PC-3 (cell line): Measurements from ENCODE around the gene MSTN. TPM values are rescaled to one million over a fixed set of nuclear protein-coding genes. Genes with fewer than 3 reads are reported as not detected.

Source experiments
- ATAC-seq: fragments of 200-7000 bp; cut with Tn5 transposase; 2 replicates; pipeline ENCODE4 v1.9.1; 2020; ENCODE audit warnings: mild to moderate bottlenecking, moderate library complexity
- BruUV-seq: library from RNA; stranded (reverse); fragments of 400-500 nt; replicated peaks from 2 replicates; lab custom pipeline; 2021; lab: Mats Ljungman, UMichigan
- CTCF ChIA-PET: fragments of 300-600 bp; sonication (Branson Sonifier 250); formaldehyde crosslinking; loops from one replicate; lab custom pipeline; 2022; ENCODE audit warnings: antibody characterized with exemption; lab: Charles Lee
- POLR2A ChIA-PET: fragments of 300-600 bp; sonication (Branson Sonifier 250); formaldehyde crosslinking; loops from one replicate; lab custom pipeline; 2022; ENCODE audit warnings: antibody characterized with exemption; ENCODE audit not compliant: unreplicated experiment; lab: Charles Lee
- DNase-seq: peaks from one replicate; pipeline ENCODE4 v3.0.0-alpha.2; 2015
- H2AFZ ChIP-seq: fragments of 300-600 bp; sonication (generic); 2 replicates; pipeline ENCODE4 v1.6.0; 2016; ENCODE audit warnings: antibody characterized with exemption, low read length
- H3F3A ChIP-seq: fragments of 300-600 bp; sonication (generic); one replicate; pipeline ENCODE4 v1.6.0; 2017; ENCODE audit warnings: antibody characterized with exemption, low read length, control low read depth, mild to moderate bottlenecking; ENCODE audit not compliant: unreplicated experiment
- H3K27ac ChIP-seq: fragments of 300-600 bp; sonication (generic); 2 replicates; pipeline ENCODE4 v1.5.1; 2016; ENCODE audit warnings: mild to moderate bottlenecking, low read length
- H3K27me3 ChIP-seq: fragments of 300-600 bp; sonication (generic); 2 replicates; pipeline ENCODE4 v1.6.1; 2016; ENCODE audit warnings: low read length, mixed read lengths
- H3K36me3 ChIP-seq: fragments of 300-600 bp; sonication (generic); 2 replicates; pipeline ENCODE4 v1.6.1; 2016; ENCODE audit warnings: low read depth, mixed run types, low read length, mixed read lengths
- H3K4me1 ChIP-seq: fragments of 300-600 bp; sonication (generic); 2 replicates; pipeline ENCODE4 v1.5.1; 2016; ENCODE audit warnings: low read length; ENCODE audit not compliant: insufficient read depth
- H3K4me2 ChIP-seq: fragments of 300-600 bp; sonication (generic); 2 replicates; pipeline ENCODE4 v1.6.0; 2016; ENCODE audit warnings: low read length
- H3K4me3 ChIP-seq: fragments of 300-600 bp; sonication (generic); 2 replicates; pipeline ENCODE4 v1.5.1; 2016; ENCODE audit warnings: mild to moderate bottlenecking, low read length, mixed read lengths
- H3K79me2 ChIP-seq: fragments of 300-600 bp; sonication (generic); 2 replicates; pipeline ENCODE4 v1.6.1; 2017; ENCODE audit warnings: low read length, mixed read lengths
- H3K9ac ChIP-seq: fragments of 300-600 bp; sonication (generic); 2 replicates; pipeline ENCODE4 v1.6.0; 2016; ENCODE audit warnings: mild to moderate bottlenecking, low read length
- H3K9me2 ChIP-seq: fragments of 300-600 bp; sonication (generic); replicated peaks from 2 replicates; pipeline ENCODE4 v1.6.1; 2016; ENCODE audit warnings: mixed run types, low read length, mixed read lengths
- H3K9me3 ChIP-seq: fragments of 300-600 bp; sonication (generic); 2 replicates; pipeline ENCODE4 v1.6.1; 2016; ENCODE audit warnings: low read length, mixed read lengths
- H4K20me1 ChIP-seq: fragments of 300-600 bp; sonication (generic); 2 replicates; pipeline ENCODE4 v1.6.1; 2016; ENCODE audit warnings: low read length, mixed read lengths
- CTCF ChIP-seq: fragments of 300-600 bp; sonication (generic); conservative IDR thresholded peaks from 2 replicates; pipeline ENCODE4 v1.5.1; 2017; ENCODE audit warnings: antibody characterized with exemption, low read depth, mild to moderate bottlenecking, low read length
- EZH2 ChIP-seq: fragments of 300-600 bp; sonication (generic); IDR thresholded peaks from one replicate; pipeline ENCODE4 v1.6.1; 2017; ENCODE audit warnings: antibody characterized with exemption, mild to moderate bottlenecking, low read length; ENCODE audit not compliant: unreplicated experiment
- EZH2phosphoT487 ChIP-seq: fragments of 300-600 bp; sonication (generic); IDR thresholded peaks from 2 replicates; pipeline ENCODE4 v1.6.1; 2018; ENCODE audit warnings: mild to moderate bottlenecking, antibody characterized with exemption, low read length, borderline replicate concordance
- intact Hi-C: fragments of 100-400 bp; cut with micrococcal nuclease; formaldehyde crosslinking; loops from 2 replicates; pipeline ENCODE4 v1.9.0; 2023
- total RNA-seq: library from RNA; depleted of rRNA; stranded (reverse); fragments of >200 nt; gene quantifications from 2 replicates; pipeline ENCODE4 v1.2.3, GENCODE V29; 2014

Gene MSTN
- total RNA-seq, 1 experiment from 2014 or later = not detected

GRCh38 chr2:190062053-190062452, 476 bp downstream of the MSTN start:
- no peaks in the 10 kb centered on the region for H3K9me3 ChIP-seq
- BruUV-seq = no TSS peak
- no peak overlapping the region for H3K4me2 ChIP-seq
- no peaks in the 10 kb centered on the region for H3K9me2 ChIP-seq
- H3K27me3 ChIP-seq = no peaks in the 10 kb centered on the region
- intact Hi-C loops = no loop called here
- CTCF ChIA-PET = no interaction called here
- no peak for TF ChIP-seq EZH2phosphoT487
- TF ChIP-seq CTCF = no peak
- no peak for TF ChIP-seq EZH2
- H3K36me3 ChIP-seq = no peaks in the 10 kb centered on the region
- POLR2A ChIA-PET = interaction anchor here (0.6 kb wide), 1 partner anchor 302 kb away, joined by 7 read pairs; no protein-coding TSS in a partner anchor
- no peaks in the 10 kb centered on the region for H4K20me1 ChIP-seq
- no peaks in the 10 kb centered on the region for H3K79me2 ChIP-seq
- no peaks in the 10 kb centered on the region for H3K4me1 ChIP-seq
- H3K27ac ChIP-seq = no peak overlapping the region
- no peaks in the 10 kb centered on the region for H3F3A ChIP-seq
- no peak overlapping the region for H3K4me3 ChIP-seq
- ATAC-seq = no peak
- H3K9ac ChIP-seq = no peak overlapping the region
- no peak for DNase-seq
- no peak overlapping the region for H2AFZ ChIP-seq

- H3F3A ChIP-seq = no peaks in the 10 kb centered on the region
- no peak overlapping the region for H3K4me2 ChIP-seq
- no peaks in the 10 kb centered on the region for H3K9me3 ChIP-seq
- no peak overlapping the region for H2AFZ ChIP-seq
- TF ChIP-seq EZH2 (no peak), EZH2phosphoT487 (no peak), CTCF (no peak)
- intact Hi-C loops = no loop called here
- no peaks in the 10 kb centered on the region for H3K9me2 ChIP-seq
- DNase-seq = no peak
- ChIA-PET CTCF (no interaction called here), POLR2A (no interaction called here)
- no peak for ATAC-seq
- BruUV-seq = no TSS peak
- H3K9ac ChIP-seq = no peak overlapping the region
- H3K4me1 ChIP-seq = no peaks in the 10 kb centered on the region
- H3K79me2 ChIP-seq = no peaks in the 10 kb centered on the region
- no peak overlapping the region for H3K27ac ChIP-seq
- no peaks in the 10 kb centered on the region for H3K36me3 ChIP-seq
- H3K27me3 ChIP-seq = no peaks in the 10 kb centered on the region
- H3K4me3 ChIP-seq = no peak overlapping the region
- H4K20me1 ChIP-seq = no peaks in the 10 kb centered on the region
Observed at GRCh38 chr2:190060626-190061025, 1.9 kb downstream of the MSTN start.

GRCh38 chr2:190060019-190060418, 2.5 kb downstream of the MSTN start:
- Histone ChIP-seq H3K36me3 (no peaks in the 10 kb centered on the region), H3K27ac (no peak overlapping the region), H3K9me3 (no peaks in the 10 kb centered on the region), H3K4me2 (no peak overlapping the region), H3K9ac (no peak overlapping the region), H3F3A (no peaks in the 10 kb centered on the region), H3K27me3 (no peaks in the 10 kb centered on the region), H3K79me2 (no peaks in the 10 kb centered on the region), H2AFZ (no peak overlapping the region), H3K4me3 (no peak overlapping the region), H3K9me2 (no peaks in the 10 kb centered on the region), H4K20me1 (no peaks in the 10 kb centered on the region), H3K4me1 (no peaks in the 10 kb centered on the region)
- TF ChIP-seq EZH2phosphoT487 (no peak), EZH2 (no peak), CTCF (no peak)
- ChIA-PET POLR2A (no interaction called here), CTCF (no interaction called here)
- DNase-seq = no peak
- BruUV-seq = no TSS peak
- ATAC-seq = no peak
- intact Hi-C loops = no loop called here
